GM06990 (cell line): ENCODE measurements around the gene ZNF618.

Experiments used
- DNase-seq: peaks from one replicate; pipeline ENCODE4 v3.0.0-alpha.2; 2011; ENCODE audit not compliant: insufficient read length; ENCODE audit errors: extremely low read depth
- H3K27me3 ChIP-seq: replicated peaks from 2 replicates; pipeline ENCODE4 v1.6.0; 2011; ENCODE audit warnings: low read length; ENCODE audit not compliant: control insufficient read depth, insufficient read depth
- H3K36me3 ChIP-seq: 2 replicates; pipeline ENCODE4 v1.5.1; 2011; ENCODE audit warnings: low read length; ENCODE audit not compliant: control insufficient read depth, insufficient read depth
- H3K4me3 ChIP-seq: replicated peaks from 2 replicates; pipeline ENCODE4 v1.5.1; 2011; ENCODE audit warnings: low read depth, mild to moderate bottlenecking, control low read depth, low read length
- CTCF ChIP-seq: IDR thresholded peaks from 2 replicates; pipeline ENCODE4 v1.5.1; 2011; ENCODE audit warnings: low read length, control low read depth, mild to moderate bottlenecking, inconsistent platforms; ENCODE audit not compliant: insufficient read depth, poor library complexity, severe bottlenecking

The ZNF618 gene

GRCh38 chr9:113922160-113922559 is 46.1 kb downstream of the ZNF618 start:
- Histone ChIP-seq H3K36me3 (no peaks in the 10 kb centered on the region), H3K27me3 (no peaks in the 10 kb centered on the region), H3K4me3 (no peak overlapping the region)
- no peak for DNase-seq
- no peak for TF ChIP-seq CTCF

GRCh38 chr9:113926211-113926610 is 50.1 kb downstream of the ZNF618 start:
- no peak for DNase-seq
- Histone ChIP-seq H3K27me3 (no peaks in the 10 kb centered on the region), H3K4me3 (no peak overlapping the region), H3K36me3 (no peaks in the 10 kb centered on the region)
- no peak for TF ChIP-seq CTCF

GRCh38 chr9:113927277-113927676 is 51.2 kb downstream of the ZNF618 start:
- H3K4me3 ChIP-seq: no peak overlapping the region
- no peaks in the 10 kb centered on the region for H3K27me3 ChIP-seq
- DNase-seq: no peak
- H3K36me3 ChIP-seq: no peaks in the 10 kb centered on the region
- no peak for TF ChIP-seq CTCF

- no peak for TF ChIP-seq CTCF
These were observed 52.2 kb downstream of the ZNF618 start for GRCh38 chr9:113928269-113928668.

GRCh38 chr9:113929634-113930389 is 53.7 kb downstream of the ZNF618 start:
- Histone ChIP-seq H3K27me3 (no peaks in the 10 kb centered on the region), H3K36me3 (no peaks in the 10 kb centered on the region), H3K4me3 (no peak overlapping the region)
- DNase-seq: no peak
- TF ChIP-seq CTCF: no peak

More at GRCh38 chr9:113928269-113928668, 52.2 kb downstream of the ZNF618 start:
- no peak overlapping the region for H3K4me3 ChIP-seq
- no peak for DNase-seq
- no peaks in the 10 kb centered on the region for H3K27me3 ChIP-seq
- H3K36me3 ChIP-seq: no peaks in the 10 kb centered on the region
